H9 (cell line): ENCODE measurements around the gene PSAPL1. TPM values are rescaled to one million over a fixed set of nuclear protein-coding genes. Genes with fewer than 3 reads are reported as not detected.

ENCODE experiments used
- DNase-seq: peaks from one replicate; pipeline ENCODE4 v3.0.0-alpha.2; 2017
- H2AFZ ChIP-seq: one replicate; pipeline ENCODE4 v1.6.1; 2013; ENCODE audit warnings: mild to moderate bottlenecking, low read length, control low read depth, moderate library complexity
- H2AK5ac ChIP-seq: 2 replicates; pipeline ENCODE4 v1.6.1; 2013; ENCODE audit warnings: low read length, control low read depth, mixed read lengths; ENCODE audit not compliant: insufficient read length
- H2BK120ac ChIP-seq: one replicate; pipeline ENCODE4 v1.6.1; 2013; ENCODE audit warnings: low read depth, mild to moderate bottlenecking, low read length, control low read depth, inconsistent platforms; ENCODE audit not compliant: poor library complexity, severe bottlenecking
- H2BK12ac ChIP-seq: 2 replicates; pipeline ENCODE4 v1.6.1; 2013; ENCODE audit warnings: low read length, control low read depth, mixed read lengths, low read depth; ENCODE audit not compliant: insufficient read length
- H2BK15ac ChIP-seq: 2 replicates; pipeline ENCODE4 v1.6.1; 2013; ENCODE audit warnings: low read depth, low read length, control low read depth
- H2BK20ac ChIP-seq: one replicate; pipeline ENCODE4 v1.6.1; 2013; ENCODE audit warnings: low read depth, mild to moderate bottlenecking, low read length, control low read depth, inconsistent platforms; ENCODE audit not compliant: poor library complexity, severe bottlenecking
- H2BK5ac ChIP-seq: 2 replicates; pipeline ENCODE4 v1.6.1; 2013; ENCODE audit warnings: low read length, control low read depth, mixed read lengths; ENCODE audit not compliant: insufficient read length
- H3K14ac ChIP-seq: 2 replicates; pipeline ENCODE4 v1.6.1; 2013; ENCODE audit warnings: low read length, control low read depth; ENCODE audit not compliant: insufficient read depth
- H3K18ac ChIP-seq: 2 replicates; pipeline ENCODE4 v1.6.1; 2013; ENCODE audit warnings: low read depth, mild to moderate bottlenecking, mixed read lengths, low read length, control low read depth; ENCODE audit not compliant: insufficient read length
- H3K23ac ChIP-seq: 2 replicates; pipeline ENCODE4 v1.6.1; 2013; ENCODE audit warnings: low read length, control low read depth, mixed read lengths, low read depth; ENCODE audit not compliant: insufficient read length
- H3K23me2 ChIP-seq: 2 replicates; pipeline ENCODE4 v1.6.1; 2013; ENCODE audit warnings: low read depth, mild to moderate bottlenecking, mixed read lengths, low read length, control low read depth; ENCODE audit not compliant: insufficient read length, poor library complexity, severe bottlenecking
- H3K27ac ChIP-seq: 2 replicates; pipeline ENCODE4 v1.5.1; 2013; ENCODE audit warnings: low read length, control low read depth, mixed read lengths, low read depth; ENCODE audit not compliant: insufficient read length
- H3K27me3 ChIP-seq: 2 replicates; pipeline ENCODE4 v1.6.1; 2013; ENCODE audit warnings: low read length, control low read depth, inconsistent platforms; ENCODE audit not compliant: insufficient read depth
- H3K4ac ChIP-seq: 2 replicates; pipeline ENCODE4 v1.6.1; 2013; ENCODE audit warnings: low read depth, mild to moderate bottlenecking, control low read depth, inconsistent platforms, low read length, moderate library complexity
- H3K4me1 ChIP-seq: 2 replicates; pipeline ENCODE4 v1.6.1; 2013; ENCODE audit warnings: low read length, control low read depth, inconsistent platforms; ENCODE audit not compliant: insufficient read depth
- H3K4me2 ChIP-seq: 2 replicates; pipeline ENCODE4 v1.6.1; 2013; ENCODE audit warnings: low read length, control low read depth, mixed read lengths; ENCODE audit not compliant: insufficient read length, insufficient read depth
- H3K56ac ChIP-seq: 2 replicates; pipeline ENCODE4 v1.6.1; 2013; ENCODE audit warnings: low read depth, mild to moderate bottlenecking, mixed read lengths, low read length, control low read depth; ENCODE audit not compliant: insufficient read length
- H3K79me1 ChIP-seq: 2 replicates; pipeline ENCODE4 v1.6.1; 2013; ENCODE audit warnings: low read depth, mild to moderate bottlenecking, moderate library complexity, low read length, control low read depth, inconsistent platforms; ENCODE audit not compliant: insufficient read depth, poor library complexity, severe bottlenecking
- H3K79me2 ChIP-seq: 2 replicates; pipeline ENCODE4 v1.6.1; 2013; ENCODE audit warnings: low read length, control low read depth, inconsistent platforms; ENCODE audit not compliant: insufficient read depth
- H3K9ac ChIP-seq: 2 replicates; pipeline ENCODE4 v1.6.1; 2013; ENCODE audit warnings: low read length, control low read depth, mixed read lengths; ENCODE audit not compliant: insufficient read length; ENCODE audit errors: extremely low read depth
- H3K9me3 ChIP-seq: one replicate; pipeline ENCODE4 v1.6.1; 2013; ENCODE audit warnings: low read depth, low read length, inconsistent platforms; ENCODE audit not compliant: control insufficient read depth
- H3T11ph ChIP-seq: one replicate; pipeline ENCODE4 v1.6.1; 2013; ENCODE audit warnings: mild to moderate bottlenecking, low read length, control low read depth, inconsistent platforms
- H4K20me1 ChIP-seq: one replicate; pipeline ENCODE4 v1.6.1; 2013; ENCODE audit not compliant: control insufficient read depth, insufficient read length, insufficient read depth
- H4K5ac ChIP-seq: 2 replicates; pipeline ENCODE4 v1.6.1; 2013; ENCODE audit warnings: low read depth, mild to moderate bottlenecking, mixed read lengths, low read length, control low read depth; ENCODE audit not compliant: insufficient read length
- H4K8ac ChIP-seq: replicated peaks from 2 replicates; pipeline ENCODE4 v1.6.1; 2013; ENCODE audit warnings: low read length, control low read depth, mixed read lengths, low read depth; ENCODE audit not compliant: insufficient read length
- H4K91ac ChIP-seq: 2 replicates; pipeline ENCODE4 v1.6.1; 2013; ENCODE audit warnings: low read depth, mild to moderate bottlenecking, moderate library complexity, mixed read lengths, low read length, control low read depth; ENCODE audit not compliant: insufficient read length
- H3K27ac Mint-ChIP-seq, 3 experiments: 2 replicates in 2 of 3; 3 replicates in 1 of 3; pipeline ENCODE4 v1.8.0; 2020 to 2021; ENCODE audit warnings: mixed read lengths in 3 of 3, mild to moderate bottlenecking in 1 of 3, moderate library complexity in 1 of 3
- H3K27me3 Mint-ChIP-seq: 2 replicates; pipeline ENCODE4 v1.8.0; 2021; ENCODE audit warnings: low read depth, mild to moderate bottlenecking, moderate library complexity, mixed read lengths
- H3K36me3 Mint-ChIP-seq, 3 experiments: 2 replicates in 2 of 3; 3 replicates in 1 of 3; pipeline ENCODE4 v1.8.0; 2020 to 2021; ENCODE audit warnings: low read depth in 3 of 3, mixed read lengths in 3 of 3; ENCODE audit not compliant: insufficient read depth in 1 of 3
- H3K4me1 Mint-ChIP-seq, 2 experiments: 2 replicates each; pipeline ENCODE4 v1.8.0; 2020; ENCODE audit warnings: mixed read lengths in 2 of 2
- H3K4me3 Mint-ChIP-seq, 2 experiments: 2 replicates in 1 of 2; 3 replicates in 1 of 2; pipeline ENCODE4 v1.8.0; 2020 to 2021; ENCODE audit warnings: mild to moderate bottlenecking in 2 of 2, mixed read lengths in 2 of 2, moderate library complexity in 1 of 2
- H3K9me3 Mint-ChIP-seq, 2 experiments: 2 replicates in 1 of 2; 3 replicates in 1 of 2; pipeline ENCODE4 v1.8.0; 2020; ENCODE audit warnings: mild to moderate bottlenecking in 2 of 2, mixed read lengths in 2 of 2, moderate library complexity in 1 of 2
- WGBS: extraction: QIAGEN DNeasy Blood & Tissue Kit; methylation state at CpG from one replicate; pipeline ENCODE4 v1.1.7; 2013; ENCODE audit warnings: missing lambda C conversion rate, low lambda C conversion rate, mixed read lengths; ENCODE audit not compliant: insufficient read length; ENCODE audit errors: extremely low coverage; 5-methylcytosine and 5-hydroxymethylcytosine counted together
- total RNA-seq: library from RNA; stranded (reverse); gene quantifications from 2 replicates; pipeline ENCODE4 v1.2.1, GENCODE V29; 2021
- TF ChIP-seq, protein P1 (sequence below): fragments of 200-600 bp; sonication (generic); conservative IDR thresholded peaks from 3 replicates; pipeline ENCODE4 v1.8.0; 2021; ENCODE audit warnings: antibody characterized with exemption, mild to moderate bottlenecking

Gene PSAPL1
- total RNA-seq, 1 experiment from 2014 or later, result 0.04 TPM

DNA sequence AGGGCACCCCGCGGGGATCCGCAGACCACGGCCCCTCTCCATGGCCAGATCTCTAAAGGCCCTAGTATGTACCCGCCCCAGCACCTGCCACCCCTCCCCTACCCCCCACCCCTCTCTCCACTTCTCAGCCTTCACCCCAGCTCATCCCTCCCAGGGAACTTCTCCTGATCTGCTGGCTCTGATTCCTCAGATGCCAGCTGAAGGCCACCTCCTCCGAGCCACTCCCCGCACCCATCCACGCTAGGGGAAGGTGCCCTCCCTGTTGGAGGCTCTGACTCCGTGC is 11.9 kb downstream of the PSAPL1 start:
- Histone ChIP-seq H3K18ac (no peak overlapping the region), H4K20me1 (no peaks in the 10 kb centered on the region), H2AK5ac (no peak overlapping the region), H3K9ac (no peak overlapping the region), H4K5ac (no peak overlapping the region), H3K27me3 (no peaks in the 10 kb centered on the region; the same call in 1 of the 2 replicates), H2BK20ac (no peak overlapping the region), H2BK15ac (no peak overlapping the region), H3K56ac (no peak overlapping the region), H3K14ac (no peak overlapping the region; the same call in 1 of the 2 replicates), H3K79me1 (no peaks in the 10 kb centered on the region), H3K23me2 (peaks cover 3% of the 10 kb centered on the region), H3K23ac (no peak overlapping the region), H2BK120ac (no peak overlapping the region), H3K9me3 (no peaks in the 10 kb centered on the region), H4K91ac (no peak overlapping the region), H2BK12ac (no peak overlapping the region), H3K4ac (no peak overlapping the region), H3K79me2 (no peaks in the 10 kb centered on the region), H2AFZ (no peak overlapping the region), H3T11ph (no peak overlapping the region), H3K27ac (no peak overlapping the region), H3K4me1 (no peaks in the 10 kb centered on the region; the same call in 1 of the 2 replicates), H2BK5ac (no peak overlapping the region), H4K8ac (no peak overlapping the region), H3K4me2 (no peak overlapping the region)
- peaks cover 39% of the 10 kb centered on the region for H3K27me3 Mint-ChIP-seq
- TF ChIP-seq, protein P1, sequence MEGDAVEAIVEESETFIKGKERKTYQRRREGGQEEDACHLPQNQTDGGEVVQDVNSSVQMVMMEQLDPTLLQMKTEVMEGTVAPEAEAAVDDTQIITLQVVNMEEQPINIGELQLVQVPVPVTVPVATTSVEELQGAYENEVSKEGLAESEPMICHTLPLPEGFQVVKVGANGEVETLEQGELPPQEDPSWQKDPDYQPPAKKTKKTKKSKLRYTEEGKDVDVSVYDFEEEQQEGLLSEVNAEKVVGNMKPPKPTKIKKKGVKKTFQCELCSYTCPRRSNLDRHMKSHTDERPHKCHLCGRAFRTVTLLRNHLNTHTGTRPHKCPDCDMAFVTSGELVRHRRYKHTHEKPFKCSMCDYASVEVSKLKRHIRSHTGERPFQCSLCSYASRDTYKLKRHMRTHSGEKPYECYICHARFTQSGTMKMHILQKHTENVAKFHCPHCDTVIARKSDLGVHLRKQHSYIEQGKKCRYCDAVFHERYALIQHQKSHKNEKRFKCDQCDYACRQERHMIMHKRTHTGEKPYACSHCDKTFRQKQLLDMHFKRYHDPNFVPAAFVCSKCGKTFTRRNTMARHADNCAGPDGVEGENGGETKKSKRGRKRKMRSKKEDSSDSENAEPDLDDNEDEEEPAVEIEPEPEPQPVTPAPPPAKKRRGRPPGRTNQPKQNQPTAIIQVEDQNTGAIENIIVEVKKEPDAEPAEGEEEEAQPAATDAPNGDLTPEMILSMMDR, result no peak
- H3K4me1 Mint-ChIP-seq, result peaks cover 9 to 16% of the 10 kb centered on the region in 2 experiments
- H3K27ac Mint-ChIP-seq, result no peak overlapping the region
- no peak overlapping the region for H3K4me3 Mint-ChIP-seq
- no peak for DNase-seq
- peaks cover 8 to 10% of the 10 kb centered on the region in 2 experiments for H3K9me3 Mint-ChIP-seq
- peaks cover 0 to 8% (median 0%) of the 10 kb centered on the region in 3 experiments; a peak in 1 of 7 replicates for H3K36me3 Mint-ChIP-seq
- WGBS, result no CpG with 5 or more reads among the region's 9 CpGs
